Bladder microvascular endothelial cell (primary cell): Measurements from ENCODE around the gene TYROBP. TPM values are rescaled to one million over a fixed set of nuclear protein-coding genes. Genes with fewer than 3 reads are reported as not detected.

Source experiments
- total RNA-seq: library from RNA; depleted of rRNA; stranded (reverse); fragments of >200 nt; gene quantifications from 2 replicates; pipeline ENCODE4 v1.2.3, GENCODE V29; 2014

Gene TYROBP
- total RNA-seq, result not detected in 2 replicates

GRCh38 chr19:35908010-35908441 is at the start of gene TYROBP:
Gene TYROBP (minus strand): TSS chr19:35908295. CDS start chr19:35908228, 67 bp downstream.

GRCh38 chr19:35935911-35936737 is 28.0 kb upstream of the TYROBP start, which contains the start of gene LRFN3:
Gene LRFN3 (plus strand): TSS chr19:35936374. CDS start chr19:35939426, 3,052 bp downstream.

DNA sequence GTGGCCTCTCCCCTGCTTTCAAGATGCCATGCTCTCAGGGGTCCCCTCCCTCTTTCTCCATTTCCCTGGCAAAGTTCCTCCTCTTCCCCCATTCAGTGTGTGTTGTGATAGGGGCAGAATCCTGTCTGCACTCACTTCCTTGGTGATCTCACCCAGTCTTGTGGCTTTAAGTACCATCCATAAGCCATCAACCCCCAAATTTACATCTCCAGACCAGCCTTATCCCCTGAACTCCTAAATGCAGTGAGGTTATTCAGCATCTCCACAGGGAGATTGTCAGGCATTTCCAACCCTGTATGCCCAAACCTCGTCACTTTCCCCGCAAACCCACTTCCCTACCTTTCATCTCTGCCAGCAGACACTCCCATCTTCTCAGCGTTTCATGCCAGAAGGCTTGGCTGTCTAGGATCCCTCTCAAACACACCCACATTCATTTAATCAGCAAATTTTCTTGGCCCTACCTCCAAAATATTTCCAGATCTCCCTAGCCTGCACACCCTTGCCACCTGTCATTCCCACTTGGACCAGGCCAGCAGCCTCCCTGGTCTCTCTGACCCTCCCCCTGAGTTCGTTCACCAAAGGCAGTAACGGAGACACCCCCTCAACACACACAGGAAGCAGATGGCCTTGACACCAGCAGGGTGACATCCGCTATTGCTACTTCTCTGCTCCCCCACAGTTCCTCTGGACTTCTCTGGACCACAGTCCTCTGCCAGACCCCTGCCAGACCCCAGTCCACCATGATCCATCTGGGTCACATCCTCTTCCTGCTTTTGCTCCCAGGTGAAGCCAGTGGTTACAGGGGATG is 6.0 kb downstream of the TYROBP start, which contains the start of gene HCST:
HCST (plus strand) TSS at position 676 of the 808 bp plus-strand sequence; CDS start at position 741, 65 bp downstream.

DNA sequence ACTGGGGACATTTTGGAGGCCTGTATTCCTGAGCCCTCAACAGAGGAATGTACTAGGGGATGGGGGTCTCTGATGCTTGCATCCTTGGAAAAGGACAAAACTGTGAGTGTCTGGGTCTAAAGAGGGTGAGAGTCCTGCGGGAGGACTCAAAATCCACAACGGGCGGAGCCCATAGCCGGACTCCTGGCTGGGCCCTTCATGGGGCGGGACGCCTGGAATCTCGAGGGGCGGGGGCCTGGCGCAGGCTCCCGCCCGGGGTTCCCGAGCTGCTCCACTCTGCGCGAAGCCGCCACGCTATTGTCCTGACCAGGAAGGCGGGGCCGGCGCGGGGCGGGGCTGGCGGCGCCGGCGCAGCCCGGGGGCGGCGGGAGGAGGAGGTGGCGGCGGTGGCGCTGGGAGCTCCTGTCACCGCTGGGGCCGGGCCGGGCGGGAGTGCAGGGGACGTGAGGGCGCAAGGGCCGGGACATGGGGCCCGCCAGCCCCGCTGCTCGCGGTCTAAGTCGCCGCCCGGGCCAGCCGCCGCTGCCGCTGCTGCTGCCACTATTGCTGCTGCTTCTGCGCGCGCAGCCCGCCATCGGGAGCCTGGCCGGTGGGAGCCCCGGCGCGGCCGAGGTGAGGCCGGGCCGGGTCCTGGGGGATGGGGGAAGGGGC is 39.8 kb downstream of the TYROBP start, which contains the start of gene APLP1:
APLP1 (plus strand) TSS at position 403 of the 651 bp plus-strand sequence; CDS start at position 466, 63 bp downstream.

DNA sequence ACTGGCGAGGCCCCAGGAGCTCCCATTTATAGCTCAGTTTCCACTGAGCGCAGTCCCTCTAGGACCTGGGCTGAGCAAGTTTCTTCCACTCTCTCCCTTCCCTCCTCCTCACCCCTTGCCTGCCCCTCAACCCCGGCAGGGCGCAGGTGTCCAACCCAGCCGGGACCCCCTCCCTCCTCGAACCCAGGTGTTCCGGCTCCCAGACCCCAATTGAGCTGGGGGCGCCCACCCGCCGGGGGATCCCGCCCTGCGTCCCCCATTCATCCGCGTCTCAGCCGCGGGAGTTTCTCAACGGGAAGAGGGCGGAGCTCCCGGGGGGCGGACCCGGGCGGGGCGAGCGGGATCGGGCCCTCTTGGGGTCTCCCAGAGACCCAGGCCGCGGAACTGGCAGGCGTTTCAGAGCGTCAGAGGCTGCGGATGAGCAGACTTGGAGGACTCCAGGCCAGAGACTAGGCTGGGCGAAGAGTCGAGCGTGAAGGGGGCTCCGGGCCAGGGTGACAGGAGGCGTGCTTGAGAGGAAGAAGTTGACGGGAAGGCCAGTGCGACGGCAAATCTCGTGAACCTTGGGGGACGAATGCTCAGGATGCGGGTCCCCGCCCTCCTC is 51.4 kb downstream of the TYROBP start, which contains the start of gene KIRREL2:
KIRREL2 (plus strand) TSS at position 366 of the 604 bp plus-strand sequence; CDS start at position 575, 209 bp downstream.

Other genes starting within 250 kb of the TYROBP start
- not detected in 2 replicates for gene UPK1A, start 241.8 kb downstream of the TYROBP start, total RNA-seq
- gene ZBTB32, start 203.7 kb downstream of the TYROBP start, total RNA-seq, result not detected in 2 replicates
- 6.2 and 19.6 TPM in 2 replicates for gene KMT2B, start 190.3 kb downstream of the TYROBP start, total RNA-seq
- gene IGFLR1, start 165.8 kb downstream of the TYROBP start, total RNA-seq, result 0.49 and 0.94 TPM in 2 replicates
- 4.0 and 6.4 TPM in 2 replicates for gene U2AF1L4, start 162.9 kb downstream of the TYROBP start, total RNA-seq
- 12.3 and 13.8 TPM in 2 replicates for gene PSENEN, start 162.6 kb downstream of the TYROBP start, total RNA-seq
- 3.9 and 5.0 TPM in 2 replicates for gene LIN37, start 159.7 kb downstream of the TYROBP start, total RNA-seq
- gene HSPB6, start 151.3 kb downstream of the TYROBP start, total RNA-seq, result 0.25 and 0.49 TPM in 2 replicates
- gene PROSER3, start 150.1 kb downstream of the TYROBP start, total RNA-seq, result 1.5 and 2.5 TPM in 2 replicates
- 2.1 and 4.0 TPM in 2 replicates for gene ARHGAP33, start 132.7 kb downstream of the TYROBP start, total RNA-seq
- not detected in 2 replicates for gene PRODH2, start 95.5 kb downstream of the TYROBP start, total RNA-seq
- gene NPHS1, start 55.8 kb downstream of the TYROBP start, total RNA-seq, result not detected in 2 replicates
- under 0.01 TPM in 1 of 2 replicates, not detected in the other for gene KIRREL2, start 51.4 kb downstream of the TYROBP start, total RNA-seq
- gene APLP1, start 39.7 kb downstream of the TYROBP start, total RNA-seq, result 1.3 and 8.4 TPM in 2 replicates
- 3.1 and 3.5 TPM in 2 replicates for gene NFKBID, start 7.8 kb downstream of the TYROBP start, total RNA-seq
- not detected in 2 replicates for gene HCST, start 5.8 kb downstream of the TYROBP start, total RNA-seq
- 2.5 and 2.8 TPM in 2 replicates for gene LRFN3, start 28.1 kb upstream of the TYROBP start, total RNA-seq
- 9.8 and 12.1 TPM in 2 replicates for gene SDHAF1, start 86.9 kb upstream of the TYROBP start, total RNA-seq
- gene SYNE4, start 100.5 kb upstream of the TYROBP start, total RNA-seq, result 0.06 TPM in 1 of 2 replicates, not detected in the other
- gene ALKBH6, start 105.9 kb upstream of the TYROBP start, total RNA-seq, result 7.4 and 9.4 TPM in 2 replicates
- 0.81 and 6.7 TPM in 2 replicates for gene CLIP3, start 124.6 kb upstream of the TYROBP start, total RNA-seq
- gene THAP8, start 146.0 kb upstream of the TYROBP start, total RNA-seq, result 0.31 and 0.65 TPM in 2 replicates
- gene WDR62, start 146.6 kb upstream of the TYROBP start, total RNA-seq, result 3.9 and 4.4 TPM in 2 replicates
- gene OVOL3, start 202.8 kb upstream of the TYROBP start, total RNA-seq, result not detected in 2 replicates
- gene POLR2I, start 206.6 kb upstream of the TYROBP start, total RNA-seq, result 91.3 and 94.6 TPM in 2 replicates
- gene TBCB, start 207.2 kb upstream of the TYROBP start, total RNA-seq, result 189 and 207 TPM in 2 replicates
- gene CAPNS1, start 231.8 kb upstream of the TYROBP start, total RNA-seq, result 343 and 488 TPM in 2 replicates
- 27.5 and 56.7 TPM in 2 replicates for gene COX7A1, start 244.2 kb upstream of the TYROBP start, total RNA-seq